Stimulated activated CD8-positive, alpha-beta memory T cell treated with anti-CD3 and anti-CD28 coated beads, Interleukin-12 subunit alpha, Interleukin-12 subunit beta, amount 100 ng/mL, for 1 hour (primary cell): ENCODE results near the gene SLC46A1.
A peak's percentile ranks its signal among the peaks of the same experiment; 100 is the strongest.
"Not testable (repeated sequence)": the region's sequence is repeated elsewhere in the genome, so short reads cannot be mapped to it uniquely, and the experiment has no call there.

ENCODE experiments used
- DNase-seq: peaks from one replicate; pipeline ENCODE4 v3.0.0-alpha.2; 2020; ENCODE audit warnings: low read depth

The SLC46A1 gene

DNA sequence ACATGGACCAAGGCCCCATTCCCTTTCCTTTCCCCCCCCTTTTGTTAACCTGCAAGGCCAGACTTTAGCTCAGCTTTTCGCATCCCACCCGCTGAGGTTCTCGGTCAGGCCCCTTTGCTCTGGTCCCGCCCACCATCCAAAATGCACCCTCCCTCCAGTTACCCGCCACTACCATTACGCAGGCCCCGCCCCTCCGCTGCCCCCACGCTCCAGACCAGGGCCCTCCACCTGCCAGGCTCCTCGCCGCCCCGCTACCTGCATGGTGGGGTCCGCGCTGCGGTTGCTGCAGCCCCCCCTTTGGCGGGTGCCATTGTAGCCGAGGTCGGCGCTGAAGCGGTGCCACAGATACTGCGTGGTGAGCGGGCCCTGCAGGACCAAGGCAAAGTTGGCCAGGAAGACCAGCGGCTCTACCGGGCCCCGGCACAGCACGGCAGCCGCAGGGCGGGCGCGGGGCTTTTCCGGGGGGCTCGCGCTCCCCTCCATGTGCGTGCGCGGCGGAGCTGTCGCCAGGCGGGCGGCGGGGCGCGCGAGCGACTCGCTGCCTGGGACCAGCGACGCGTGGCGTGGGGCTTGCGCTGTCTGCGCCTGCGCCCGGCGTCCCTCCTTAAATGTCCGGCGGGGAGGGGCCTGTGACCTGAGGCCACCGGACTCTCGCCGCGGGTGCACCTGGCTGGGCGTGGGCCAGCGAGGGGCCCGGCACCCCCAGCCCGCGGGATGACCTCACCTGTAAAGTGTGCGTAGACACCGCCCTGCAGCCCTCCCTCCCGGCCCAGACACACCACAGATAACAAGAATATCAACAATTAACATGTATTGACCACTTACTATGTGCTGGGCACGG lies at the start of gene SLC46A1:
SLC46A1 (minus strand) TSS at position 581 of the 841 bp plus-strand sequence; CDS start at position 483, 98 bp downstream.
- no peak for DNase-seq

DNA sequence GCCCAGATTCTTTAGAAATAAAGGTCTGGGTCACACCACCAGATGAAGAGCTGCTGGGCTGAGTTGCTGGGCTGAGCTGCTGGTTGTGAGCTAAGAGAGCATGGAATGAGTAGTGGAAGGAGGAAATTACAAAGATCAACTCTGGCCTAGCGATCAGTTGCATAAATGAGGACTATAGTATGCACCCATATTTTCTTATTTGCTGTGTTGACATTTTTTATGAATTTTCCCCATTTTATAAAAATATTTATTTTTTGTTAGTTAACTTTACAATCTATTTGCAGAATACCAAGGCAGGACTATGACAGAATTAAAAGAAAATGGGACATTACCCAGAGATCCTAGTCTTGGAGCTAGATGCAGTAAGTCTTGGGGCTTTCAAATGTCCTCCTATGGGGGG lies 43.8 kb upstream of the SLC46A1 start:
- DNase-seq: no peak

DNA sequence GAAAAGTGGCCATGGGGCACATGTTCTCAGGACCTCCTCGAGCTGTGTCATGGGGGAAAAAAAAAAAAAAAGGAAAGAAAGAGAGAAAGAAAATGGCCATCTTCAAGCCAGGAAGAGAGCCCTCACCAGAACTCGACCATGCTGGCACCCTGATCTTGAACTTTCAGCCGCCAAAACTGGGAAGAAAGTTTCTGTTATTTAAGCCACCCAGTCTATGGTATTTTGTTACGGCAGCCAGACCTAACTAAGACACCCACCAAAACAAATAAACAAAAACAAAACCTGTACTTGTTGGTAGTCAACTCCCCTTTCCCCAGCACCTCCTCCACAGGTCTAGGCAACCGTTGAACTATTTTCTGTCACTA lies 41.4 kb upstream of the SLC46A1 start:
- no peak for DNase-seq

DNA sequence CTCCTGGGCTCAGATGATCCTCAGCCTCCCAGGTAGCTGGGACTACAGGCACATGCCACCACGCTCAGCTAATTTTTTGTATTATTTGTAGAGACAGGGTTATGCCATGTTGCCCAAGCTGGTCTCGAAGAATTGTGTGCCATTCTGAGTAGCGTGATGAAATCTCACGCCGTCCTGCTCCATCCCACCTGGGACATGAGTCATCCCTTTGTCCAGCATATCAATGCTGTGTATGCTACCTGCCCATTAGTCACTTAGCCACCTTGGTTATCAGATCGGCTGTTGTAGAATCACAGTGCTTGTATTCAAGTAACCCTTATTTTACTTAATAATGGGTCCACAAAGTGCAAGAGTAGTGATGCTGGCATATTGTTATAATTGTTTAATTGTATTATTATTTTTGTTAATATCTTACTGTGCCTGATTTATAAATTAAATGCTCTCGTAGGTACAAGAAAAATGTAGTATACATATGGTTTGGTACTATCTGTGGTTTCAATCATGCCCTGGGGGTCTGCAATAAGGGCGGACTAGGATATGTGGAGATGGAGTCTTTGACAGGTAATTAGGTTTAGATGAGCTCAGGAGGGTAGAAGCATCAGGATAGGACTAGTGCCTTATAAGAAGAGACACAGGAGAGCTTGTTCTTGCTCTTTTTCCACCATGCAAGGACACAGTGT lies 40.8 kb upstream of the SLC46A1 start:
- no peak for DNase-seq

DNA sequence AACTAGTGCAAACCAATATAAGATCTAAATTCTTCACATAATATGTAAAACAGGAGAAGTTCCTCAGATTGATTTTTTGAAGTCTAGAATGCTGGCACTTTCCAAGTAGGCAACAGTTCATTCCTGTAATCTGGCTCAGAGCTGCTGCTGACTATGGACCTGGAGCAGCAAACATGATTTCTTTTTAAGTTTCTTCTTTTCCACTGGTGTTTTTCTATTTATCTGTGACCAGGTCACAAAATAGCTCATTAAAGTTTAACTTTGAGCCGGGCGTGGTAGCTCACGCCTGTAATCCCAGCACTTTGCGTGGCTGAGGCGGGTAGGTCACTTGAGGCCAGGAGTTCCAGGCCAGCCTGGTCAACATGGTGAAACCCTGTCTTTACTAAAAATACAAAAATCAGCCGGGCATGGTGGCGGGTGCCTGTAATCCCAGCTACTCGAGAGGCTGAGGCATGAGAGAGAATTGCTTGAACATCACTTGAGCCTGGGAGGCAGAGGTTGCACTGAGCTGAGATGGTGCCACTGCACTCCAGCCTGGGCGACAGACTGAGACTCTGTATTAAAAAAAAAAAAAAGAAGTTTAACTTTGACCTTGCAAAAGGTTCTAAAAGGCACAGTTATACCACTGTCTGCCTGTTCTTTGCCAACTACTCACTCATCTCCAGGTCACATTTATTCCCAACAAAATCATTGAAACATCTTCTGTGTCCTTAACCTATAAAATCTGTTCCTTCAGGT lies 38.1 kb upstream of the SLC46A1 start:
- DNase-seq: no peak

DNA sequence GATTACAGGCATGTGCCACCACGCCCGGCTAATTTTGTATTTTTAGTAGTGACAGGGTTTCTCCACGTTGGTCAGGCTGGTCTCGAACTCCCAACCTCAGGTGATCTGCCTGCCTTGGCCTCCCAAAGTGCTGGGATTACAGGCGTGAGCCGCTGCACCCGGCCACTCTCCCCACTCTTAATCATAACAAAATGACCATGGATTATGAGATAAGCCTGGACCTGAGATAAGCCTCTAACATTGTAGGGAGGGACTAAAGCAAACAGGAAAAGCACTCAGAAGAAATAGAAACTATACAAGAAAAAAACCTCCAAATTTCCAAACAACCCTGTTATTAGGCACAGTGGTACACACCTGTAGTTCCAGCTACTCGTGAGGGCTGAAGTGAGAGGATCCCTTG lies 28.3 kb upstream of the SLC46A1 start:
- not testable (repeated sequence) for DNase-seq

DNA sequence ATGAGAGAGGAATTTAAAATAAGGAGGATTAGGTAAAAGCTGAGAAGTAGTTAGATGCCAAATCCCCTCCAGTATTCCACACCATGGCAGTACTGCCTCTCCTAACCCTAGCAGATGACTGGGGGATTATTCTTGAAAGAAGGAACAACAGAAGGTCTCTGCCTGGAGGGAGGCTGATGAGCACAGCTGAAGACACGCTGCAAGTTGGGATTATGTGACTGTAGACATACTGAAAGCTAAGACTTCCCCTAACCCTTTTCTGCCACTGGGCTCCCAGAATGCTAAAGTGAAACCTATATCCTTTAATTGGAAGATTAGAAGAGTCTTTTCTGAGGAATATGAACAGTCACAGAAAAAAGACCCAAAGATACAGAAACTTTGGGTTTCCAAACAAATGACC lies 27.7 kb upstream of the SLC46A1 start:
- no peak for DNase-seq

DNA sequence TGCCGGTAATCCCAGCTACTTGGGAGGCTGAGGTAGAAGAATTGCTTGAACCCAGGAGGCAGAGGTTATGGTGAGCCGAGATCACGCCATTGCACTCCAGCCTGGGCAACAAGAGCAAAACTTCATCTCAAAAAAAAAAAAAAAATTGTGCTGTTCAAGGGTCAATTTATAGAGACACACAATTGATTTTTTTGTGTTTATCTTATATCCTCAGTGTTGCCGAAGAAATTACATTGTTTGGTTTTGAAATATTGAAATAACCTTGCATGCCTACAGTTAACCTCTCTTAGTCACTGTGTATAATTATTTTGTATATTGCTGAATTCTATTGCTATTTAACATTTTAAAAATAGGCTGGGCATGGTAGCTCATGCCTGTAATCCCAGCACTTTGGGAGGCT lies 22.0 kb upstream of the SLC46A1 start:
- DNase-seq: not testable (repeated sequence)

DNA sequence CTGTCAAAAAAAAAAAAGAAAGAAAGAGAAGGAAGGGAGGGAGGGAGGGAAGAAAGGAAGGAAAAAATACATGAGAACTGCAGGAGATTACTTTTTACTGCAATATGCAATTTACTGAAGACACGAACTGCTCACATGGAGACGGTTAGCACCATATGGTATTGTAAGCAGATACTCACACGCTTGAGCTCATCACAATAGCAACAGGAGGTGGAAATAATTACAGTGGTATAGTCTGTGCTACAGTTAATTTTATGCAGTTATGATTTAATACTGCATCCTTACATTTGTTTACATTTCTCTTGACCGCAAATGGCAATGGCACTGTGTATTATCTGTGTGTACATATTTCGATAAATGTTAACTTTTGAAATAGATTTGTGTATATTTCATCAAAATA lies 21.4 kb upstream of the SLC46A1 start:
- DNase-seq: no peak

DNA sequence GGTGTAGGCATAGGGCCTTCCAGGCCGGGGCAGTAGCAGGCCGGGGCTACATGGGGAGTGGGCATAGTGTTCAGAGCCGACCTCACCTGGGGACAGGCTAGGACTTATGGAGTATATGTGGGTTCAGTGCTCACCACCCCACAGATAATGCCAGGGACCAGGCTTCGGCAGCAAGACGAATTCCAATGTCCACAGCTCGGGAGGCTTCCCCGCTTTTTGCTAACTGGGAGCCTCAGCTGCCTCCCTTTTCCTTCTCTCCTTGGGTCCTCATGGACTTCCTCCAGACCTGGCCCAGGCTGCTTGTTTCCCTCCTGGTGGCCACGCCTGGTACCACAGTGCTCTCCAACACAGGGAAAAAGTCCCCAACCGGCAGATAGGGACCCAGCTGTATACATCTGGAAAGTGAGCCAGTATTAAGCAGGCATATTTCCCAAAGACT lies 20.1 kb upstream of the SLC46A1 start:
- no peak for DNase-seq

DNA sequence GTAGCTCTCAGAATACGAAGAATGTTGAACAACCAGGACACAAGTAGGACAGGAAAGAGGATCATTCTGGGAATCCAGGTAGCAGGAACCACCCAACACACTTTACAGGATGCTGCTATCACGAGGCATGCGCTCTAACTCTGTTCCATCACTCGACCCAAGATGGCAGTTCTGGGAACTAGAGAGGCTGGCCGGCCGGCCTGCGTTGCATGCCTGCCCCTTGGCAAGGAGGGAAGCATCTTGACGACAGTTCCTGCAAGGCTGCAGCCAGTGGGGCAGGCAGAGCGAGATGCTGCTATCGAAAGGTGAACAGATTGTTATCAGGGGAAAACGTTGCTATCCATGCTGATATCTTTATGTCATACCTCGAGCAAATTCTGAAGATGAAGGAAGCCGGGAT lies 19.2 kb upstream of the SLC46A1 start:
- DNase-seq: no peak

DNA sequence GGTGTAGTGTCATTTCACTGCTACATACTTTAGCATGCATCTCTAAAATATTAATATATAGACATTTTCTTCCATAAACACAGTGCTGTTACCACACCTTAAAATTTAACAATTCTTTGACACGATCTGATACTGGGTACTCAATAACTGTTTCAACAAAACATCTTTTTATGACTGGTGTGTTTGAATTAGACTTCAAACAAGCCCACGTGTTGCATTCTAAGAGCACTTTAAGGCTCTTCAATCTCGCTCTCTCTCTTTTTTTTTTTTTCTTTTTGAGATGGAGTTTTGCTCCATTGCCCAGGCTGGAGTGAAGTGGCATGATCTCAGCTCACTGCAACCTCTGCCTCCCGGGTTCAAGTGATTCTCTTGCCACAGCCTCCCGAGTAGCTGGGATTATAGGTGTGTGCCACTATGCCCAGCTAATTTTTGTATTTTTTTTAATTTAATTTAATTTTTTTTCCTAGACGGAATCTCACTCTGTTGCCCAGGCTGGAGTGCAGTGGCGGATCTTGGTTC lies 15.8 kb upstream of the SLC46A1 start:
- no peak for DNase-seq

DNA sequence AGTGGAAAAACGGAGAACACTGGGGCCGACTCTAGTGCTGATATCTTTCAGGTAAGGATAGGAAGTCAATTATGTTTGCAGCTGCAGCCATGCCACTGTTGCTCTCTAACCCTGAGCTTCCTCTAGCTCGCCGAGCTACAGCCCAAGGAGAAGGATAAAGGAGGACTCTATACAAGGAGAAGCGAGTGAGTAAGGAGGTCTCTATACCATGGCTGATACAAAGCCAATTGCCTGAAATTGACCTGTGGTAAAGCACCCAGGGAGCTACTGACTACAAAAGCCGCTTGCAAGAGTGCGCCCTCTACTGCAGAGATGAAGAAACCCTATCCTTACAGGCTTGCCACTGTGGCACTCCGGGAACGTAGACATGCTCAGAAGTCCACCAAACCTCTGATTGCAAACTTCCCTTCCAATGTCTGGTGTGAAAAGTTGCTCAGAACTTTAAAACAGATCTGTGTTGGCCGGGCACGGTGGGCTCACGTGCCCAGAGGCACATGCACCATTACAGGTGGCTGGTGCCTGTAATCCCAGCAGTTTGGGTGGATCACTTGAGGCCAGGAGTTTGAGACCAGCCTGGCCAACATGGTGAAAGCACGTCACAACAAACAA lies 10.8 kb upstream of the SLC46A1 start:
- peak; percentile 30 for DNase-seq

DNA sequence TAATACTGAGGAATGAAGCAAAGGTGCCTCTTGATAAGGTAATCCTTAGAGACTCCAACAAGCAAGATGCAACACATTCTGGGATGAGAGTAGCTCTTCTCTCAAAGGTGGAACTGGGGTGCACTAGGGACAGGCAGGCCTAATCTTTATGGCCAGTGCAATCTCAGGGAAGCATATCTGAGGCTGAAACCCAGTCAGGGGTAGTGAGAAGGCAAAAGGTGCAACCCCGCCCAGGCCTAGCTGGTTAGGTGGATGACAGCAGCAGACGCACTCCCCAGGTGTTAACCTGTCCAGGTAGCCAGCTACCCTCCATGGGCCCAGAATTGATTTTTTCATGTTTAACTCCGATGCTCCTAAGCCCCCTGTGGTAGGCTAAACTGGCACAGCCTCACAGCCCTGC lies 9.9 kb upstream of the SLC46A1 start:
- DNase-seq: no peak

DNA sequence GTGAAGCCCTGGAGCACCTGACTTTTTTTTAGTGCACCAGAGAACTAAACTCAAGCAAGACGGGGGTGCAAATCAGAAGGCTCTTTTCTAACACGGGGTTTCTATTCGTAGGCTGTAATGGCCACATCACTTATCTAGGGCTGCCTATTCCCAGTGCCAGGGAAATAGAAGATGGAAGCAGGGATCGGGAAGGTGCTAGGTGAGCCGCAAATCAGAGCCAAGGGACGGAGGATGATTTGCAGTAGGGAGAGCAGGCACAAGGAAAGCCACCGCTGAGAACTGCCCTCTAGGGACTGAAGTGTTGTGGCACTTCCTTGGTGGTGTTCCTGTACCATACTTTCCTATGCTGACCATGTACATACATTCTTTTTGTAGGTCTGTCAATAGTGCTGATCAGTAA lies 7.8 kb upstream of the SLC46A1 start:
- no peak for DNase-seq

DNA sequence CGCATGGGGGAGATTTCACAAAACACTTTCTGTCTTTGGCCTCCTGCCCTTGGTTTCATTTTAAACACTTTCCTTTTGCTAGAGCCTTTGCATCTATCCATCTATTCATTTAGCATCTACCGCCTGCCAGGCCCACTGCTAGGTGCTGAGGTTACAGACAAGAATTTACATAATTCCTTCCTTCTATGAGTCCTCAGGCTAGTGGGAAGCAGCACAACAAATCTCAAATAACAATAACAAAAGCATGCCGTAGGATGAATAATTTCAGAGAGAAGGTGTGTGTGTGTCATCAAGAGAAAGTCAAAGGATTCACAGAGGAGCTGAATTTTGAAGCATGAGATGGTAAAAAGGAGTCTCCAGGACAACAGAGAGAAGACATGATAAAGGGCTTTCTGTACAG lies 6.1 kb upstream of the SLC46A1 start:
- DNase-seq: no peak

DNA sequence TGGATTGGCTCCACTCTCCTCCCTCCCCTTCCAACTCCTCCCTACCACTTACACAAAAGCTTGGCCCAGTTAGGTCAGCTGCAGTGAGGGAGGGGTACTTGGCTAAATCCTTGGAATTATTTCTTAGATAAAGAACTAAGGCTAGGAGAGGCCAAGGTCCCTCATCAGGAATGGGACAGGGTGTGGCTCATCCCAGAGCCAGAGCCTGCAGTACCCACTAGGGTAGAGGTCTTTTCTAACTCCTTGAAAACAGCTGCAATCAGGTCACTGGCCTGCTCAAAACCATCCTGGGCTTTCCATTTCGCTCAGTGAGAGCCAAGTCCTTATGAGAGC lies 1.9 kb upstream of the SLC46A1 start:
- no peak for DNase-seq

DNA sequence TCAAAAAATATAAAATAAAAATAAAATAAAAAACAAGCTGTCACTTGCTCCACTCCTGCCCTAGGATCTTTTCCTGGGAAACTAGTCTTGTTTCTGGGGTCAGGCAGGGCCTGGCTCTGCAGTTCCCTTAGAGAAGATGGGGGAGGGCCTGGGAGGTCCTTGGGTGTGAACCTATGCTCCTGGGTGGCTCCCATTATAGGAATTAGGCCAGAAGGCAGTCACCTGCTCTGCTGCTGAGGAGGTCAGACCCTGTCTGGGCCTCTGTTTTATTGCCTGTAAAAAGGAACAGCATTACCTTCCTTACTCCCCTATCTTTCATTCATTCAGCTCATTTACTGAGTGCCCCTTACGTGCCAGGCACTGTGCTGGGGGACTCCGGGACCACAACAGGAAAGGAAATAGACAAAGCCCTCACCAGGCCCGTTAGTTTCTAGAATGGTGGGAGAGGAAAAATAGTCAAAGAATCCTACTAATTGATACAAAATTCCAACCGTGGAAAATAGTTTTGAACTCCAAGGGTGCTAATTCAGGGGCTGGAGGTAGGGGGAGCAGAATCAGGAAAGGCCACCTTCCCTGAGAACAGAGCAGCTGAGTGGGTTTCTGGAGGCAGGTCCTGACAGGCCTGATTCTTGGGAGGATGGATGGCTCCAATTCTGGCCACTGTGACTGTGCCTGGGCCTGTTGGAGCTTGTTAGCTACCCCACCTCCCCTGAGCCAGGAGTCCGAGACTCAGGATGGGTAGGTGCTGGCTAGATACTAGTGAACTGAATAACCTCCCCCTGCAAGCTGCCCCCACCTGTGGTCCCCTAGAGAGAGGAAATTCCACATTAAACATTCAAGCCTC lies 1.3 kb upstream of the SLC46A1 start:
- DNase-seq: no peak

DNA sequence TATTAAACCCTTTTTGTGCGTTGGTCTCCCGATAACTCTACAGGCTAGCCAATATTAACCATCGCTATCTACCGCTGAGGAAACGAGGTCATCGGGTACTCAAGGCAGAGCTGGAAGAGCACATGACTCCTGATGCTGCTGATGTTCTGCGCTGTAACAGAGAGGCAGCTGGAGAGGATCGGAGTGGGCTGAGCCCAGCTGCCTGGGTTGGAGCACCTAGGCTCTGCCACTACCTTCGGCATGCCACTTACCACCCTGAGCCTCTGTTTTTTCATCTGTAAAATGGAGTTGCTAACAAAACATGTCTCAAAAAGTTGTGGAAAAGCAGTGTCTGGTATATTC lies 432 bp upstream of the SLC46A1 start:
- DNase-seq: no peak

DNA sequence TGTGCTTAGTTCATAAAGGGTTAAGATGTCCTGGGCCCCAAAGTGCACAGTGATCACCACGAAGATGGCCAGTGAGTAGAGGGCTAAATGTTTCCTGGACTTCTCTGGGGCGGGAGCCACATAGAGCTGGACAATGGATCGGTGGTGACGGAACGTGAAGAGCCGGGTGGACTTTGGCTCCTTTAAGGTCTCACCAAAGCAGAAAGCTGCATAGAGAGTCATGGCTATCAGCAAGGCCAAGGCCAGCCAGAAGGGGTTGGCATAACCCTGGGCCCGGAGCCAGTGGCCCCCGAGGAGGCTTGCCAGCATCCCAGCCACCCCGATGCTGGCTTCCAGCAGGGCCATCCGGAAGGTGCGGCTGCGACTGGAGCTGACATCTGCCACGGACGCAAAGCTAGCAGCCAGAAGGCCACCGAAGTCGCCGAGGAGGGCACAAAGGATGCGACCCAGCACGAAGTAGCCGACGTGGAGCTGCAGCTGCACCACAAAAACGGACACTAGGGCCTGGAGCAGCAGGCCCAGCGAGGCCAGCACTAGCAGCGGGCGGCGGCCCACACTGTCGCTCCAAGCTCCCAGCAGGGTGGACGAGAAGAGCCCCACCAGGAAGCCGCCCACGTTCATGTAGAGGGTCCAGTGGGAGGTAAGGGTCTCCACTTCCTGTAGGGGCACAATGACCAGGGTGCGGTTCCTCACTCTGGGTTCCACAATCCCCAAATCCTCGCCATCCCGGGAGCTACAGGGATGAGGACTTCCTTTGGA lies 1.0 kb downstream of the SLC46A1 start:
- DNase-seq: no peak

DNA sequence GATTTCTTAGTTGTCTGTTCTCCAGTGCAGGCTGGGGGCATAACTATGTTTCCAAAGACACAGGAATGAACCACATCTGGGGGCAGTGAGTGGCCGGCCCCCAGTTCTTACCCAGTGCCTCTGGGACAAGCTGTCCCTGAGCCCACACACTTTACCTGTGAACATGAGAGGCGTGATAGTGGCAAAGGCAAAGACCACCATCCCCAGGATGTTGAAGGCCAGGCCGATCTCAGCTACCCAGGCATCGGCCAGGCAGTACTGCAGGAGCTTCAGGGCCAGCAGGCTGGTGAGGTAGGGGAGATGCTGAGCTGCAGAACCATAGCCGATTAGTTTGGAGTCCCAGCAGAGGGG lies 1.6 kb downstream of the SLC46A1 start:
- DNase-seq: no peak
